PC-3 (cell line): ENCODE data around the gene OLFM3.

Source experiments
- EZH2 ChIP-seq: fragments of 300-600 bp; sonication (generic); IDR thresholded peaks from one replicate; pipeline ENCODE4 v1.6.1; 2017; ENCODE audit warnings: antibody characterized with exemption, mild to moderate bottlenecking, low read length; ENCODE audit not compliant: unreplicated experiment
- EZH2phosphoT487 ChIP-seq: fragments of 300-600 bp; sonication (generic); IDR thresholded peaks from 2 replicates; pipeline ENCODE4 v1.6.1; 2018; ENCODE audit warnings: mild to moderate bottlenecking, antibody characterized with exemption, low read length, borderline replicate concordance
- TF ChIP-seq, protein P1 (sequence below): fragments of 300-600 bp; sonication (generic); conservative IDR thresholded peaks from 2 replicates; pipeline ENCODE4 v1.5.1; 2017; ENCODE audit warnings: antibody characterized with exemption, low read depth, mild to moderate bottlenecking, low read length

DNA sequence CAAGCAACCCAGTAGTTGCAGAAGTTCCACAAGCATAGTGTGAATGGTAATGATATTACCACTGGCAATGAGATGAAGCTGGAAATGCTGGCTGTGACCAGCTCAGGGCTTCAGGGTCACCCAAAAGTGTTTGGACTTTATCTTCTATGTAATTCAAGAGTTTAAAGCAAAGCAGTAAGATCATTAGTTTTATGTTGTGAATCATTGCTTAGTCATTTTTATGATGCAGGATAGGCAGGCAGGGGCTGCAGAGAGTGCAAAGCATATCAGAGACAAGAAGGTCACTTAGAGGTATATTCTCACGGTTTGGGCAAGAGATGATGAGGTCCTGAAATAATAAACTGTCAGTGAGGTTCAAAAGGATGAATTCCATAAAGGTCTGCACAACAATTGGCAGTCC, 147.4 kb downstream of the OLFM3 start:
- TF ChIP-seq EZH2 (no peak), EZH2phosphoT487 (no peak)
- TF ChIP-seq, protein P1, sequence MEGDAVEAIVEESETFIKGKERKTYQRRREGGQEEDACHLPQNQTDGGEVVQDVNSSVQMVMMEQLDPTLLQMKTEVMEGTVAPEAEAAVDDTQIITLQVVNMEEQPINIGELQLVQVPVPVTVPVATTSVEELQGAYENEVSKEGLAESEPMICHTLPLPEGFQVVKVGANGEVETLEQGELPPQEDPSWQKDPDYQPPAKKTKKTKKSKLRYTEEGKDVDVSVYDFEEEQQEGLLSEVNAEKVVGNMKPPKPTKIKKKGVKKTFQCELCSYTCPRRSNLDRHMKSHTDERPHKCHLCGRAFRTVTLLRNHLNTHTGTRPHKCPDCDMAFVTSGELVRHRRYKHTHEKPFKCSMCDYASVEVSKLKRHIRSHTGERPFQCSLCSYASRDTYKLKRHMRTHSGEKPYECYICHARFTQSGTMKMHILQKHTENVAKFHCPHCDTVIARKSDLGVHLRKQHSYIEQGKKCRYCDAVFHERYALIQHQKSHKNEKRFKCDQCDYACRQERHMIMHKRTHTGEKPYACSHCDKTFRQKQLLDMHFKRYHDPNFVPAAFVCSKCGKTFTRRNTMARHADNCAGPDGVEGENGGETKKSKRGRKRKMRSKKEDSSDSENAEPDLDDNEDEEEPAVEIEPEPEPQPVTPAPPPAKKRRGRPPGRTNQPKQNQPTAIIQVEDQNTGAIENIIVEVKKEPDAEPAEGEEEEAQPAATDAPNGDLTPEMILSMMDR: no peak
